HepG2 (cell line): Measurements from ENCODE around the gene GRM7. TPM values are rescaled to one million over a fixed set of nuclear protein-coding genes. Genes with fewer than 3 reads are reported as not detected.

Experiments used
- ATAC-seq: fragments of 200-7000 bp; cut with Tn5 transposase; 3 replicates; pipeline ENCODE4 v1.9.1; 2020; ENCODE audit warnings: mild to moderate bottlenecking, moderate library complexity
- BruUV-seq: library from RNA; stranded (reverse); fragments of 400-500 nt; replicated peaks from 2 replicates; lab custom pipeline; 2021; lab: Mats Ljungman, UMichigan
- CTCF ChIA-PET: fragments of 300-600 bp; formaldehyde crosslinking; extraction: SDS; loops from one replicate; lab custom pipeline; 2021; ENCODE audit warnings: low total read pairs, inconsistent platforms, low intra/inter-chr PET ratio; lab: Yijun Ruan, JAX
- POLR2A ChIA-PET: fragments of 350-600 bp; sonication (Branson Sonifier 250); formaldehyde crosslinking; loops from one replicate; lab custom pipeline; 2020; ENCODE audit warnings: antibody characterized with exemption, inconsistent platforms; lab: Yijun Ruan, JAX
- DNase-seq: peaks from one replicate; pipeline ENCODE4 v3.0.0-alpha.2; 2015; ENCODE audit warnings: low spot score
- FAIRE-seq: peaks from 3 replicates; lab custom pipeline; 2011; peaks lifted over from hg19 to GRCh38; lab: Jason Lieb, UNC
- H2AFZ ChIP-seq: one replicate; pipeline ENCODE4 v1.6.1; 2011; ENCODE audit warnings: low read length, inconsistent platforms
- H3K27ac ChIP-seq: fragments of 300-600 bp; 3 replicates; pipeline ENCODE4 v1.8.0; 2011; ENCODE audit warnings: mixed run types, mild to moderate bottlenecking, mixed read lengths, low read length, inconsistent platforms; ENCODE audit not compliant: insufficient read depth; ENCODE audit errors: extremely low read length
- H3K27me3 ChIP-seq, 2 experiments: fragments of 200-600 bp in 1 of 2; 2 replicates in 1 of 2; 3 replicates in 1 of 2; pipeline versions ENCODE4 v1.6.0 to v1.8.0; 2011; ENCODE audit warnings: low read length in 2 of 2, mild to moderate bottlenecking in 2 of 2, moderate library complexity in 2 of 2, inconsistent platforms in 1 of 2; ENCODE audit not compliant: insufficient read depth in 2 of 2, control insufficient read depth in 1 of 2
- H3K36me3 ChIP-seq, 2 experiments: fragments of 200-600 bp in 1 of 2; replicated peaks in 1 of 2; 2 replicates in 1 of 2; 3 replicates in 1 of 2; pipeline versions ENCODE4 v1.5.1 to v1.8.0; 2011; ENCODE audit warnings: low read length in 2 of 2, inconsistent platforms in 1 of 2; ENCODE audit not compliant: insufficient read depth in 2 of 2, control insufficient read depth in 1 of 2
- H3K4me1 ChIP-seq: 2 replicates; pipeline ENCODE4 v1.5.1; 2012; ENCODE audit warnings: low read length, inconsistent platforms; ENCODE audit not compliant: insufficient read depth
- H3K4me2 ChIP-seq: 2 replicates; pipeline ENCODE4 v1.6.0; 2011; ENCODE audit warnings: low read depth, low read length, inconsistent platforms
- H3K4me3 ChIP-seq, 3 experiments: fragments of 200-600 bp in 1 of 3; sonication (generic), shearing (Covaris generic) in 1 of 3; replicated peaks in 1 of 3; 2 replicates each; pipeline ENCODE4 v1.5.1; 2011 to 2016; ENCODE audit warnings: low read length in 3 of 3, inconsistent platforms in 2 of 3, low read depth in 2 of 3, mild to moderate bottlenecking in 2 of 3, control low read depth in 1 of 3, mixed read lengths in 1 of 3; ENCODE audit not compliant: insufficient read depth in 1 of 3
- H3K79me2 ChIP-seq: one replicate; pipeline ENCODE4 v1.6.1; 2011; ENCODE audit warnings: low read length, inconsistent platforms; ENCODE audit not compliant: insufficient read depth
- H3K9ac ChIP-seq: 2 replicates; pipeline ENCODE4 v1.6.0; 2011; ENCODE audit warnings: mild to moderate bottlenecking, low read depth, low read length, inconsistent platforms; ENCODE audit not compliant: insufficient read depth
- H3K9me3 ChIP-seq: 2 replicates; pipeline ENCODE4 v1.5.1; 2012; ENCODE audit warnings: mild to moderate bottlenecking, low read length
- H4K20me1 ChIP-seq: 2 replicates; pipeline ENCODE4 v1.6.0; 2011; ENCODE audit warnings: inconsistent platforms, mild to moderate bottlenecking, low read length, moderate library complexity; ENCODE audit not compliant: insufficient read depth
- ATAD3A ChIP-seq: sonication (generic); formaldehyde crosslinking; IDR thresholded peaks from 2 replicates; pipeline ENCODE4 v1.4.0; 2020; ENCODE audit warnings: missing genetic modification reagents
- MBD4 ChIP-seq: IDR thresholded peaks from 2 replicates; pipeline ENCODE4 v1.6.1; 2012; ENCODE audit warnings: low read length, inconsistent platforms, borderline replicate concordance
- REPIN1 ChIP-seq: sonication (generic); formaldehyde crosslinking; IDR thresholded peaks from 2 replicates; pipeline ENCODE4 v1.8.0; 2022; ENCODE audit warnings: missing genetic modification reagents, low read depth, mild to moderate bottlenecking, borderline replicate concordance
- TOE1 ChIP-seq: sonication (generic); formaldehyde crosslinking; IDR thresholded peaks from 2 replicates; pipeline ENCODE4 v1.4.0; 2020; ENCODE audit warnings: mild to moderate bottlenecking, missing genetic modification reagents
- WGBS: methylation state at CpG from one replicate; pipeline ENCODE4 v1.1.6; 2017; ENCODE audit warnings: low lambda C conversion rate; 5-methylcytosine and 5-hydroxymethylcytosine counted together
- in situ Hi-C: cut with HindIII; loops from 2 replicates; pipeline ENCODE4 v1.10.0; 2017; ENCODE audit warnings: low pct_unique_long_range_greater_than_20kb; ENCODE audit not compliant: extremely low pct_ligation_motif_present
- intact Hi-C: fragments of 100-400 bp; cut with micrococcal nuclease; formaldehyde crosslinking; loops from one replicate; pipeline ENCODE4 v1.10.0; 2022; ENCODE audit not compliant: unreplicated experiment
- polyA plus RNA-seq, 8 experiments: library from polyadenylated mRNA; depleted of rRNA in 3 of 8; stranded (reverse) in 7 of 8; unstranded in 1 of 8; fragments of >200 nt; fragmentation: Illumina TruSeq in 4 of 8; extraction: Trizol in 4 of 8; gene quantifications; 2 replicates each; pipeline versions ENCODE4 v1.2.1 to v1.2.3, GENCODE V29; 2011 to 2016; ENCODE audit warnings: low read depth in 4 of 8, missing spikeins in 1 of 8, mixed read lengths in 1 of 8; ENCODE audit not compliant: insufficient read depth in 1 of 8
- total RNA-seq, 5 experiments: library from RNA; depleted of rRNA; stranded (reverse); fragments of >200 nt; fragmentation: Illumina TruSeq; extraction: Trizol; gene quantifications; 2 replicates each; pipeline ENCODE4 v1.2.3, GENCODE V29; 2016; ENCODE audit warnings: low read depth in 1 of 5
- TF ChIP-seq, protein P1 (sequence below): sonication (generic); formaldehyde crosslinking; IDR thresholded peaks from 2 replicates; pipeline ENCODE4 v1.4.0; 2020; ENCODE audit warnings: missing genetic modification reagents
- TF ChIP-seq, protein P2 (sequence below): sonication (generic); formaldehyde crosslinking; IDR thresholded peaks from 2 replicates; pipeline ENCODE4 v1.8.0; 2022; ENCODE audit warnings: missing genetic modification reagents, low read depth, mild to moderate bottlenecking, borderline replicate concordance
- TF ChIP-seq, protein P3 (sequence below): sonication (generic); formaldehyde crosslinking; IDR thresholded peaks from 2 replicates; pipeline ENCODE4 v1.9.0; 2021; ENCODE audit warnings: mild to moderate bottlenecking, missing genetic modification reagents

GRM7 gene
- total and polyA plus RNA-seq, 2 of the 13 experiments (the other 11 are each of a cell fraction or from before 2014, with no cell fraction given), result not detected

DNA sequence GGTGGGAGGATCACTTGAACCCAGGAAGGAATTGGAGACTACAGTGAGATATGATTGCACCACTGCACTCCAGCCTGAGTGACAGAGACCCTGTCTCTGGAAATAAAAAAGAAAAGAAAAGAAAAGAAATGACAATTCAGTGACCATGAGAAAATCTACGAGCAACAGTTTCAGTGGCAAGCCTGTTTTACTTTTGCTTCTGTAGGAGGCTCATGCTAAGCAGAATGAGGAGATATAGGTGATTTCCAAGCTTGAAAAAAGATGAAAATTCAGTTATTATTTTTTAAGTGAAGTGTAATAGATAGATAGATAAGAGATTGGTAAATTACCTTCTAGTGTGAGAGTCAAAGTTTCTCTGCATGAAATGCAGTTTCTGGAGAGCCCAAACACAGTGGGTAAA, 651.1 kb downstream of the GRM7 start:
- Histone ChIP-seq H3K27ac (no peak overlapping the region), H4K20me1 (no peaks in the 10 kb centered on the region), H3K27me3 (no peaks in the 10 kb centered on the region)
- CTCF ChIA-PET, result no interaction called here
- no peak for TF ChIP-seq TOE1
- no peak for TF ChIP-seq ATAD3A (CRISPR knock-in tag)
- TF ChIP-seq MBD4, result no peak
- TF ChIP-seq, all 625 proteins: peak for 0
- POLR2A ChIA-PET, result no interaction called here
- no TSS peak for BruUV-seq
- FAIRE-seq, result no peak
- Histone ChIP-seq H3K9ac (no peak overlapping the region), H3K36me3 (no peaks in the 10 kb centered on the region), H3K4me1 (no peaks in the 10 kb centered on the region), H3K4me2 (no peak overlapping the region), H3K9me3 (peaks cover 68% of the 10 kb centered on the region), H2AFZ (no peak overlapping the region), H3K4me3 (no peak overlapping the region), H3K79me2 (no peaks in the 10 kb centered on the region)
- WGBS, result 2% methylated on average over 1 of the region's 1 CpG
- ATAC-seq, result no peak
- intact Hi-C loops, result no loop called here
- in situ Hi-C loops, result no loop called here
- DNase-seq, result no peak

DNA sequence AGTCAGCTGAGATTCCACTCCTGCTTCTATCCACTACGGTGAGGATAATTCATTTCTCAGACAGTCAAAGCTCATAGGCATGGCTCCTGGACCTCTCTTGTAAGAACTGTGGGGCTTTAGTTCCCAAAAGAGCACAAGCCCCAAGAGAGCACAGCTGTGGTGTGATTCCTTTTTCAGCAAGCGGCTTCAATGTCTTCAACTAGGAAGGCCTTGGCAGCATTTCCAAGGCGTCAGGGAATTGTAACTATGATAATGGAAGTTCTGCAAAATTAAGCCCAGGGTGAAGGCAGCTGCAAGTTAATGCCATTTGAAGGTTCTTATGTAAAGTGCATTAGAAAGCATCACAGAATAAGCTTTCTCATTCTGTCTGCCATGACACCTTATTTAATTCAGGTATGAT, 657.1 kb downstream of the GRM7 start:
- in situ Hi-C loops, result no loop called here
- WGBS, result 41% methylated on average over 3 of the region's 3 CpGs
- TF ChIP-seq, protein P1, sequence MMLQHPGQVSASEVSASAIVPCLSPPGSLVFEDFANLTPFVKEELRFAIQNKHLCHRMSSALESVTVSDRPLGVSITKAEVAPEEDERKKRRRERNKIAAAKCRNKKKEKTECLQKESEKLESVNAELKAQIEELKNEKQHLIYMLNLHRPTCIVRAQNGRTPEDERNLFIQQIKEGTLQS, result no peak
- TF ChIP-seq, protein P2, sequence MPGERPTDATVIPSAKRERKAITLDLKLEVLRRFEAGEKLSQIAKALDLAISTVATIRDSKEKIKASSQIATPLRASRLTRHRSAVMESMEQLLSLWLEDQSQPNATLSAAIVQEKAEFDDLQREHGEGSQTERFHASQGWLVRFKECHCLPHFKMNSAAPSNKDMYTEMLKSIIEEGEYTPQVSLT, result no peak
- TF ChIP-seq REPIN1, result no peak
- TF ChIP-seq, protein P3, sequence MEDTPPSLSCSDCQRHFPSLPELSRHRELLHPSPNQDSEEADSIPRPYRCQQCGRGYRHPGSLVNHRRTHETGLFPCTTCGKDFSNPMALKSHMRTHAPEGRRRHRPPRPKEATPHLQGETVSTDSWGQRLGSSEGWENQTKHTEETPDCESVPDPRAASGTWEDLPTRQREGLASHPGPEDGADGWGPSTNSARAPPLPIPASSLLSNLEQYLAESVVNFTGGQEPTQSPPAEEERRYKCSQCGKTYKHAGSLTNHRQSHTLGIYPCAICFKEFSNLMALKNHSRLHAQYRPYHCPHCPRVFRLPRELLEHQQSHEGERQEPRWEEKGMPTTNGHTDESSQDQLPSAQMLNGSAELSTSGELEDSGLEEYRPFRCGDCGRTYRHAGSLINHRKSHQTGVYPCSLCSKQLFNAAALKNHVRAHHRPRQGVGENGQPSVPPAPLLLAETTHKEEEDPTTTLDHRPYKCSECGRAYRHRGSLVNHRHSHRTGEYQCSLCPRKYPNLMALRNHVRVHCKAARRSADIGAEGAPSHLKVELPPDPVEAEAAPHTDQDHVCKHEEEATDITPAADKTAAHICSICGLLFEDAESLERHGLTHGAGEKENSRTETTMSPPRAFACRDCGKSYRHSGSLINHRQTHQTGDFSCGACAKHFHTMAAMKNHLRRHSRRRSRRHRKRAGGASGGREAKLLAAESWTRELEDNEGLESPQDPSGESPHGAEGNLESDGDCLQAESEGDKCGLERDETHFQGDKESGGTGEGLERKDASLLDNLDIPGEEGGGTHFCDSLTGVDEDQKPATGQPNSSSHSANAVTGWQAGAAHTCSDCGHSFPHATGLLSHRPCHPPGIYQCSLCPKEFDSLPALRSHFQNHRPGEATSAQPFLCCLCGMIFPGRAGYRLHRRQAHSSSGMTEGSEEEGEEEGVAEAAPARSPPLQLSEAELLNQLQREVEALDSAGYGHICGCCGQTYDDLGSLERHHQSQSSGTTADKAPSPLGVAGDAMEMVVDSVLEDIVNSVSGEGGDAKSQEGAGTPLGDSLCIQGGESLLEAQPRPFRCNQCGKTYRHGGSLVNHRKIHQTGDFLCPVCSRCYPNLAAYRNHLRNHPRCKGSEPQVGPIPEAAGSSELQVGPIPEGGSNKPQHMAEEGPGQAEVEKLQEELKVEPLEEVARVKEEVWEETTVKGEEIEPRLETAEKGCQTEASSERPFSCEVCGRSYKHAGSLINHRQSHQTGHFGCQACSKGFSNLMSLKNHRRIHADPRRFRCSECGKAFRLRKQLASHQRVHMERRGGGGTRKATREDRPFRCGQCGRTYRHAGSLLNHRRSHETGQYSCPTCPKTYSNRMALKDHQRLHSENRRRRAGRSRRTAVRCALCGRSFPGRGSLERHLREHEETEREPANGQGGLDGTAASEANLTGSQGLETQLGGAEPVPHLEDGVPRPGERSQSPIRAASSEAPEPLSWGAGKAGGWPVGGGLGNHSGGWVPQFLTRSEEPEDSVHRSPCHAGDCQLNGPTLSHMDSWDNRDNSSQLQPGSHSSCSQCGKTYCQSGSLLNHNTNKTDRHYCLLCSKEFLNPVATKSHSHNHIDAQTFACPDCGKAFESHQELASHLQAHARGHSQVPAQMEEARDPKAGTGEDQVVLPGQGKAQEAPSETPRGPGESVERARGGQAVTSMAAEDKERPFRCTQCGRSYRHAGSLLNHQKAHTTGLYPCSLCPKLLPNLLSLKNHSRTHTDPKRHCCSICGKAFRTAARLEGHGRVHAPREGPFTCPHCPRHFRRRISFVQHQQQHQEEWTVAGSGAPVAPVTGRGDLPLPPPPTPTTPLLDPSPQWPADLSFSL, result no peak
- no peak overlapping the region for H3K9ac ChIP-seq
- no peaks in the 10 kb centered on the region for H4K20me1 ChIP-seq
- ChIA-PET POLR2A (no interaction called here), CTCF (no interaction called here)
- ATAC-seq (no peak), DNase-seq (no peak), FAIRE-seq (no peak)
- intact Hi-C loops, result no loop called here
- no peaks in the 10 kb centered on the region for H3K36me3 ChIP-seq
- no peak overlapping the region for H3K27ac ChIP-seq
- no peaks in the 10 kb centered on the region for H3K4me1 ChIP-seq
- peaks cover 62% of the 10 kb centered on the region for H3K9me3 ChIP-seq
- no peak overlapping the region for H3K4me2 ChIP-seq
- H3K27me3 ChIP-seq, result no peaks in the 10 kb centered on the region
- no peaks in the 10 kb centered on the region for H3K79me2 ChIP-seq
- no peak overlapping the region for H2AFZ ChIP-seq
- H3K4me3 ChIP-seq, result no peak overlapping the region
- BruUV-seq, result no TSS peak
